ENCODE measurements around the gene ZNF335. TPM values are rescaled to one million over a fixed set of nuclear protein-coding genes. Genes with fewer than 3 reads are reported as not detected.

Gene ZNF335
- total and polyA plus RNA-seq, 2 of the 13 experiments (the other 11 are each of a cell fraction or from before 2014, with no cell fraction given): 9.7 to 13.7 TPM

- TF ChIP-seq KAT8 (CRISPR knock-in tag; IDR thresholded peaks at IDR 0.05): 0 out of 2 replicates have a peak, but pooled peaks have one; percentile 19
- TF ChIP-seq ISX (CRISPR knock-in tag; conservative IDR thresholded peaks at IDR 0.05): no peak
- TF ChIP-seq ARID4A (CRISPR knock-in tag; IDR thresholded peaks at IDR 0.05; ENCODE audit: borderline replicate concordance): peak; percentile 48; the same call in 1 of the 2 replicates
- TF ChIP-seq ZNF260 (CRISPR knock-in tag; IDR thresholded peaks at IDR 0.05; ENCODE audit: borderline replicate concordance, low read depth): no peak
- TF ChIP-seq DNMT3B (CRISPR knock-in tag; conservative IDR thresholded peaks at IDR 0.05): 0 out of 2 replicates have a peak, but pooled peaks have one; percentile 35
- TF ChIP-seq, protein P1, sequence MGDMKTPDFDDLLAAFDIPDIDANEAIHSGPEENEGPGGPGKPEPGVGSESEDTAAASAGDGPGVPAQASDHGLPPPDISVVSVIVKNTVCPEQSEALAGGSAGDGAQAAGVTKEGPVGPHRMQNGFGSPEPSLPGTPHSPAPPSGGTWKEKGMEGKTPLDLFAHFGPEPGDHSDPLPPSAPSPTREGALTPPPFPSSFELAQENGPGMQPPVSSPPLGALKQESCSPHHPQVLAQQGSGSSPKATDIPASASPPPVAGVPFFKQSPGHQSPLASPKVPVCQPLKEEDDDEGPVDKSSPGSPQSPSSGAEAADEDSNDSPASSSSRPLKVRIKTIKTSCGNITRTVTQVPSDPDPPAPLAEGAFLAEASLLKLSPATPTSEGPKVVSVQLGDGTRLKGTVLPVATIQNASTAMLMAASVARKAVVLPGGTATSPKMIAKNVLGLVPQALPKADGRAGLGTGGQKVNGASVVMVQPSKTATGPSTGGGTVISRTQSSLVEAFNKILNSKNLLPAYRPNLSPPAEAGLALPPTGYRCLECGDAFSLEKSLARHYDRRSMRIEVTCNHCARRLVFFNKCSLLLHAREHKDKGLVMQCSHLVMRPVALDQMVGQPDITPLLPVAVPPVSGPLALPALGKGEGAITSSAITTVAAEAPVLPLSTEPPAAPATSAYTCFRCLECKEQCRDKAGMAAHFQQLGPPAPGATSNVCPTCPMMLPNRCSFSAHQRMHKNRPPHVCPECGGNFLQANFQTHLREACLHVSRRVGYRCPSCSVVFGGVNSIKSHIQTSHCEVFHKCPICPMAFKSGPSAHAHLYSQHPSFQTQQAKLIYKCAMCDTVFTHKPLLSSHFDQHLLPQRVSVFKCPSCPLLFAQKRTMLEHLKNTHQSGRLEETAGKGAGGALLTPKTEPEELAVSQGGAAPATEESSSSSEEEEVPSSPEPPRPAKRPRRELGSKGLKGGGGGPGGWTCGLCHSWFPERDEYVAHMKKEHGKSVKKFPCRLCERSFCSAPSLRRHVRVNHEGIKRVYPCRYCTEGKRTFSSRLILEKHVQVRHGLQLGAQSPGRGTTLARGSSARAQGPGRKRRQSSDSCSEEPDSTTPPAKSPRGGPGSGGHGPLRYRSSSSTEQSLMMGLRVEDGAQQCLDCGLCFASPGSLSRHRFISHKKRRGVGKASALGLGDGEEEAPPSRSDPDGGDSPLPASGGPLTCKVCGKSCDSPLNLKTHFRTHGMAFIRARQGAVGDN (CRISPR knock-in tag; IDR thresholded peaks at IDR 0.05): peak; percentile 41; the same call in 1 of the 2 replicates
- TF ChIP-seq ZBTB21 (CRISPR knock-in tag; IDR thresholded peaks at IDR 0.05): no peak
- 0 out of 2 replicates have a peak, but pooled peaks have one; percentile 46 for TF ChIP-seq MIER3 (CRISPR knock-in tag; IDR thresholded peaks at IDR 0.05; ENCODE audit: borderline replicate concordance)
- TF ChIP-seq GATAD1 (CRISPR knock-in tag; IDR thresholded peaks at IDR 0.05): no peak
- no peak for TF ChIP-seq SMAD1 (CRISPR knock-in tag; IDR thresholded peaks at IDR 0.05; ENCODE audit: borderline replicate concordance, low read depth)
- TF ChIP-seq, protein P2, sequence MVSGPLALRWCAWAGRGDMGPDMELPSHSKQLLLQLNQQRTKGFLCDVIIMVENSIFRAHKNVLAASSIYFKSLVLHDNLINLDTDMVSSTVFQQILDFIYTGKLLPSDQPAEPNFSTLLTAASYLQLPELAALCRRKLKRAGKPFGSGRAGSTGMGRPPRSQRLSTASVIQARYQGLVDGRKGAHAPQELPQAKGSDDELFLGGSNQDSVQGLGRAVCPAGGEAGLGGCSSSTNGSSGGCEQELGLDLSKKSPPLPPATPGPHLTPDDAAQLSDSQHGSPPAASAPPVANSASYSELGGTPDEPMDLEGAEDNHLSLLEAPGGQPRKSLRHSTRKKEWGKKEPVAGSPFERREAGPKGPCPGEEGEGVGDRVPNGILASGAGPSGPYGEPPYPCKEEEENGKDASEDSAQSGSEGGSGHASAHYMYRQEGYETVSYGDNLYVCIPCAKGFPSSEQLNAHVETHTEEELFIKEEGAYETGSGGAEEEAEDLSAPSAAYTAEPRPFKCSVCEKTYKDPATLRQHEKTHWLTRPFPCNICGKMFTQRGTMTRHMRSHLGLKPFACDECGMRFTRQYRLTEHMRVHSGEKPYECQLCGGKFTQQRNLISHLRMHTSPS (CRISPR knock-in tag; IDR thresholded peaks at IDR 0.05; ENCODE audit: low read depth): no peak
- 0 out of 2 replicates have a peak, but pooled peaks have one; percentile 22 for TF ChIP-seq BCL6 (CRISPR knock-in tag; IDR thresholded peaks at IDR 0.05)
- TF ChIP-seq ZKSCAN5 (CRISPR knock-in tag; IDR thresholded peaks at IDR 0.05): no peak
- 0 out of 2 replicates have a peak, but pooled peaks have one; percentile 27 for TF ChIP-seq ZNF225 (CRISPR knock-in tag; IDR thresholded peaks at IDR 0.05)
- no peak for TF ChIP-seq SALL2 (CRISPR knock-in tag; IDR thresholded peaks at IDR 0.05)
- TF ChIP-seq ZNF207 (IDR thresholded peaks at IDR 0.05; ENCODE audit: borderline replicate concordance): no peak
- no peak for TF ChIP-seq JUND (CRISPR knock-in tag; IDR thresholded peaks at IDR 0.05)
- TF ChIP-seq PLRG1 (conservative IDR thresholded peaks at IDR 0.05): no peak
- no peak for TF ChIP-seq TOE1 (CRISPR knock-in tag; IDR thresholded peaks at IDR 0.05)
- TF ChIP-seq KMT2A (CRISPR knock-in tag; IDR thresholded peaks at IDR 0.05): no peak
Observed at GRCh38 chr20:45963059-45964005, 8.7 kb downstream of the ZNF335 start (continued).

All from HepG2 (cell line).